GM19463 (cell line): ENCODE data around the gene DNLZ.

Experiments used
- ATAC-seq: cut with Tn5 transposase; IDR thresholded peaks from one replicate; pipeline ENCODE4 v1.9.1; 2021; ENCODE audit warnings: mild to moderate bottlenecking, moderate library complexity; ENCODE audit not compliant: unreplicated experiment

The DNLZ gene

GRCh38 chr9:136345281-136346156 lies 18.0 kb downstream of the DNLZ start:
- no peak for ATAC-seq

- ATAC-seq, result no peak
Observed at GRCh38 chr9:136344544-136345280, 18.8 kb downstream of the DNLZ start.

GRCh38 chr9:136343884-136344269 lies 19.7 kb downstream of the DNLZ start:
- no peak for ATAC-seq

- no peak for ATAC-seq
Observed at GRCh38 chr9:136343121-136343883, 20.2 kb downstream of the DNLZ start.

GRCh38 chr9:136342181-136343120 lies 21.1 kb downstream of the DNLZ start:
- ATAC-seq, result no peak

GRCh38 chr9:136341769-136342168 lies 21.8 kb downstream of the DNLZ start:
- no peak for ATAC-seq

GRCh38 chr9:136341042-136341655 lies 22.4 kb downstream of the DNLZ start:
- ATAC-seq, result no peak

- ATAC-seq, result no peak
Observed at GRCh38 chr9:136340356-136341041, 23.0 kb downstream of the DNLZ start.

- ATAC-seq, result no peak
Observed at GRCh38 chr9:136339958-136340310, 23.6 kb downstream of the DNLZ start.

- no peak for ATAC-seq
Observed at GRCh38 chr9:136339173-136339957, 24.2 kb downstream of the DNLZ start.

GRCh38 chr9:136338511-136338910 lies 25.0 kb downstream of the DNLZ start:
- no peak for ATAC-seq

GRCh38 chr9:136337416-136338395 lies 25.8 kb downstream of the DNLZ start:
- no peak for ATAC-seq

GRCh38 chr9:136336881-136337280 lies 26.7 kb downstream of the DNLZ start:
- no peak for ATAC-seq

GRCh38 chr9:136336156-136336870 lies 27.2 kb downstream of the DNLZ start:
- no peak for ATAC-seq

- ATAC-seq, result no peak
Observed at GRCh38 chr9:136335296-136336155, 28.0 kb downstream of the DNLZ start.

- ATAC-seq, result no peak
Observed at GRCh38 chr9:136334541-136334940, 29.0 kb downstream of the DNLZ start.
